ENCODE measurements around the gene BAD.

DNA sequence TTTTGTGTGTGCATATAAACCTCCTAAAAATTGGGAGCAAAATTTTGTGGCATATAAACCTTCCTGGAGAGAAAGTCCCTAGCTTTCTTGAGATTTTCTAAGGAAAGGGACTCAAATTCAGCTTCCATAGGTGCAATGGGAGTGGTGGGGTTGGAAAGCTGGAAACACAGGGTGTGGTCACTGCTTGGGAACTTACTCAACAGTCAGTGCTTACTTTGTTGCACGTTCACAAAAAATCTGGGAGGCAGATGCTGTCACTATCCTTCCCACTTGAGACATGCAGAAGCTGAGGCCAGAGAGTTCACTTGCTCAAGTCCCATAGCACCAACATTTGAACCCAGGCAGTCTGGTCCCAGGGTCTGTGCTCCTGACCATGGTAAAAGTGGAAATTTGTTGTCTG, 11.8 kb upstream of the BAD start:
- TF ChIP-seq EZH2 (IDR thresholded peaks at IDR 0.05; ENCODE audit: low read length), result no peak
- TF ChIP-seq CTCF (optimal IDR thresholded peaks at IDR 0.05 in 1 of 3, IDR thresholded peaks at IDR 0.05 in 1 of 3, conservative IDR thresholded peaks at IDR 0.05 in 1 of 3; ENCODE audit: extremely low read depth in 1 of 3, insufficient read depth in 2 of 3, low read length in 3 of 3), result no peak

Measured in keratinocyte (primary cell).